ENCODE results near the gene SND1. TPM values are rescaled to one million over a fixed set of nuclear protein-coding genes. Genes with fewer than 3 reads are reported as not detected.

The SND1 gene
- total RNA-seq, 1 donor = 202 TPM

DNA sequence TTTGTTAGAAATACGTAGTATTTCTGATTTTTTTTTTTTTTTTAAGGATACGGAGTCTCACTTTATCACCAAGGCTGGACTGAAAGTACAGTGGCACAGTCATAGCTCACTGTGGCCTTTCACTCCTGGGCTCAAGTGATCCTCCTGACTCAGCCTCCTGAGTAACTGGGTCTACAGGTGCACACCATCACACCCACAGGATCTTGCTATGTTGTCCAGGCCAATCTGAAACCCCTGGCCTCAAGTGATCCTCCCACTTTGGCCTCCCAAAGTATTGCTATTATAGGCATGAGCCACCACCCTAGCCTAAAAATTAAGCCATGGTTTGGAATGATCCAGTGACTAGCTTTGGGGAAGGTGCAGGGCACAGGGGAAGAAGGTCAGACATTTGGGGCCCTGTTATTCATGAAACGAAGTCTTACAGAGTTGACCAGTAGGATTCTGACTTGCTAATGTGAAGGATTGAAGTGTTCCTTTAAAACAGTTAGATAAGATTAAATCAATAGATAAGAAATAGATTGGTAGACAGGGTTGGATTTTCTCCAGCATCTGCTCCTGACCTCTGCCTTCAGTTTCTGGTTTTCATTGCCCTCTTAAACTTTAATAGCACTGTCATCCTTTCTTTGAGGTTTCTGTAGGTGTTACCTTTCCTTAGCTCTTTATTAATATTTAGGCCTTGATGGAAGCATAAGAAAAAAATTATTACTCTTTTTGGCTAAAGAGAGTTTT lies 257.6 kb downstream of the SND1 start:
- TF ChIP-seq, protein P1, sequence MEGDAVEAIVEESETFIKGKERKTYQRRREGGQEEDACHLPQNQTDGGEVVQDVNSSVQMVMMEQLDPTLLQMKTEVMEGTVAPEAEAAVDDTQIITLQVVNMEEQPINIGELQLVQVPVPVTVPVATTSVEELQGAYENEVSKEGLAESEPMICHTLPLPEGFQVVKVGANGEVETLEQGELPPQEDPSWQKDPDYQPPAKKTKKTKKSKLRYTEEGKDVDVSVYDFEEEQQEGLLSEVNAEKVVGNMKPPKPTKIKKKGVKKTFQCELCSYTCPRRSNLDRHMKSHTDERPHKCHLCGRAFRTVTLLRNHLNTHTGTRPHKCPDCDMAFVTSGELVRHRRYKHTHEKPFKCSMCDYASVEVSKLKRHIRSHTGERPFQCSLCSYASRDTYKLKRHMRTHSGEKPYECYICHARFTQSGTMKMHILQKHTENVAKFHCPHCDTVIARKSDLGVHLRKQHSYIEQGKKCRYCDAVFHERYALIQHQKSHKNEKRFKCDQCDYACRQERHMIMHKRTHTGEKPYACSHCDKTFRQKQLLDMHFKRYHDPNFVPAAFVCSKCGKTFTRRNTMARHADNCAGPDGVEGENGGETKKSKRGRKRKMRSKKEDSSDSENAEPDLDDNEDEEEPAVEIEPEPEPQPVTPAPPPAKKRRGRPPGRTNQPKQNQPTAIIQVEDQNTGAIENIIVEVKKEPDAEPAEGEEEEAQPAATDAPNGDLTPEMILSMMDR (IDR thresholded peaks at IDR 0.05; ENCODE audit: insufficient read depth, low read length) = no peak
- H3K4me3 ChIP-seq (ENCODE audit: low read depth, low read length) = no peak overlapping the region

DNA sequence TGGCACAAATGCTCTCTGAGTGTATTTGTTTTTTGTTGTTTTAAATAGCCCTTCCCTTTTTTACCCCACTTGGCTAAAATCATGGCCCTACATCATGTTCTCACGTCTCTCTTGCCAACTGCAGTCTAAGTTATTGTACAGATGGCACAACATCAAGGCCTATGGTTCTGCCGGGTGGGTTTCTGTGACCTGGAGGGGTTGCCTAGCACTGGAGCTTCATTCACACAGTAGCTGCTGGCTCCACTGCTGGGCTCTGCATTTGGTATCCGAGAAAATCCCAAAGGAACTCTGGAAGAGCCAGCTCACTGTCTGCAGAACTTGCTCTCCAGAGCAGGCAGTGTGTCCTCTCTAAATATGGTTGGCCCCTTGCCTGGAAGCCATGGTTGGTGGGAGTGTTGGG lies 258.7 kb downstream of the SND1 start:
- TF ChIP-seq, protein P1 (IDR thresholded peaks at IDR 0.05; ENCODE audit: insufficient read depth, low read length) = no peak
- H3K4me3 ChIP-seq (ENCODE audit: low read depth, low read length) = no peak overlapping the region
- no peak for DNase-seq (ENCODE audit: low read depth)

More for the DNA sequence above, 257.6 kb downstream of the SND1 start:
- DNase-seq (ENCODE audit: low read depth) = no peak

DNA sequence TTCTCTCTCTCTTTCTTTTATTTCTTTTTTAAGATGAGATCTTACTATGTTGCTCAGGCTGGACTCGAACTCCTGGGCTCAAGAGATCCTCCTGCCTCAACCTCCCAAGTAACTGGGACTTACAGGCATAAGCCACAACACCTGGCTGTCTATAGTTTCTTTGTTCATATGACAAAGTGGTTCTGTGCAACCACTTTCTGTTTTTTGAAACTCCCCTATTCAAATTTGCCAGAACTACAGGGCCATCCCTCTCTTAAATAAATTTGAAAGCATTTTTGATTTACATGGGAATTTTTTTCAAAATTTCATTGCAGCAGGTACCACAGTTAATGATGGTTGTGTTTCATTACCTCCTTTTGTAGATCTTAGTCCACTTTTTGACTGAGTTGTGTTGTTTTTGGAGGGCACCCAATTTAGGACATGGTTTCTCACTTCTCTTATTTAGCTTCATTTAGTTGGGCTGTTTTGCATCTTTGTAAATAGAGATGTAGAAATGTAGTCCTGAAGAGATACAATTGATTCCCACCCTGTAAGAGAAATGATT lies 260.0 kb downstream of the SND1 start:
- no peak overlapping the region for H3K4me3 ChIP-seq (ENCODE audit: low read depth, low read length)
- TF ChIP-seq, protein P1 (IDR thresholded peaks at IDR 0.05; ENCODE audit: insufficient read depth, low read length) = no peak
- DNase-seq (ENCODE audit: low read depth) = no peak

DNA sequence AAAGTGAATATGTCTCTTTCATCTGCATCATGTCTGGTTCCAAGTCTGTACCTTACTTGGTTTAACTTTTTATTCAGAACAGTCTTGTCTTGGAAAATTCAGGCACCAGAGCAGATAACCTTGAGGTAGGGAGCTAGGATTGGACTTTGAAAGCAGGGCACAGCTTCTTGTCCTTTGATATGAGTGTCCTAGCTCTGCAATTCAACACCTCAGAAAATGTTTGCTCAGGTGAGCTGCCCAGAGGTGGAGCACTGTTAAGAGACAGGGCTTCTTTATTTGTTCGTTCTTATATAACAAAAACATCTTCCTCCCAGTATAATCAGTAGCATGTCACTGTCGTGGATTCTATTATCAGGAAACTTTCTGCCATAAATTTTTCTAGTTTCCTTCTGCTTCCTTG lies 260.9 kb downstream of the SND1 start:
- no peak for DNase-seq (ENCODE audit: low read depth)
- no peak overlapping the region for H3K4me3 ChIP-seq (ENCODE audit: low read depth, low read length)
- TF ChIP-seq, protein P1 (IDR thresholded peaks at IDR 0.05; ENCODE audit: insufficient read depth, low read length) = no peak

DNA sequence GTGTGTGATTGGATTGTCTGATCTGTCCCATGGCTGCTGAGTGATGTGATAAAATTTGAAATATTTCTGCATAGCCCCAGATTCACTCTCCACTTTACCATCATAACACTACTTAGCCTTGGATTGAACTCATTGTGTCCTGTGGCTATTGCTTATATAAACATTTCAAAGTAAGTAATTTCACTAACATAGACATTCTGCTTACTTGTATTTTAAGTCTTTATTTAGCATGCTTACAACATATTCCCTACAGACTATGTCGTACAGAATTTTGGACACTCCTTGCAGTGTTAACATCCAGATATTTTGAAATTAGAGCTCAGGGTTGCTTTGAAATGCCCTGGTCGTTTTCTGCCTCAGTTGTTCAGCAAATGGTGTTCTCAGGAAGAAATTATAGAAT lies 261.7 kb downstream of the SND1 start:
- DNase-seq (ENCODE audit: low read depth) = no peak
- TF ChIP-seq, protein P1 (IDR thresholded peaks at IDR 0.05; ENCODE audit: insufficient read depth, low read length) = no peak
- H3K4me3 ChIP-seq (ENCODE audit: low read depth, low read length) = no peak overlapping the region

DNA sequence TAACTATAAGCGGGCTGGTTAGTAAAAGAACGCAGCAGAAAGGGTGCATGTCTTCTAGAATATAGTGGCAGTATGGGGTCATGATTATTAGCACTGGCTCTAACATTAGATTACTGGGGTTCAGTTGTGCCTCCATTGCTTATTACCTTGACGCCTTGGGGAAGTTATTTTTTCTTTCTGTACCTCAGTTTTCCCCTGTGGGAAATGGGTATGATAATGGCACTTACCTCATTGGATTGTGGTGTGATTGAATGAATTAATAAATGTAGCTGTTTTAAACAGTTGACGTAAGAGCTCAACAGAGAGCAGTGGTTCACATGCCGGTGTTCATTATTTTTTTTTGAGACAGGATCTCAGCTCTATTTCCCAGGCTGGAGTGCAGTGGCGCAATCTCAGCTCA lies 262.7 kb downstream of the SND1 start:
- TF ChIP-seq, protein P1 (IDR thresholded peaks at IDR 0.05; ENCODE audit: insufficient read depth, low read length) = no peak
- DNase-seq (ENCODE audit: low read depth) = no peak
- no peak overlapping the region for H3K4me3 ChIP-seq (ENCODE audit: low read depth, low read length)
